AG04449 (cell line): Measurements from ENCODE around the gene RHBG.

Experiments
- CTCF ChIA-PET: fragments of 350-600 bp; formaldehyde crosslinking; extraction: SDS; loops from one replicate; lab custom pipeline; 2021; ENCODE audit warnings: antibody characterized with exemption; lab: Yijun Ruan, JAX
- POLR2A ChIA-PET: fragments of 400-600, 350-600 bp; formaldehyde crosslinking; extraction: SDS; loops from one replicate; lab custom pipeline; 2020; ENCODE audit warnings: antibody characterized with exemption, inconsistent platforms; lab: Yijun Ruan, JAX
- DNase-seq: peaks from one replicate; pipeline ENCODE4 v3.0.0-alpha.2; 2010; ENCODE audit warnings: low read depth, low spot score
- H3K4me3 ChIP-seq: 2 replicates; pipeline ENCODE4 v1.5.1; 2011; ENCODE audit warnings: low read depth, mild to moderate bottlenecking, control low read depth, low read length
- CTCF ChIP-seq: IDR thresholded peaks from one replicate; pipeline ENCODE4 v1.5.1; 2011; ENCODE audit warnings: mild to moderate bottlenecking, moderate library complexity, low read length, control low read depth, inconsistent platforms; ENCODE audit not compliant: insufficient read depth; ENCODE audit errors: missing control alignments

RHBG gene

DNA sequence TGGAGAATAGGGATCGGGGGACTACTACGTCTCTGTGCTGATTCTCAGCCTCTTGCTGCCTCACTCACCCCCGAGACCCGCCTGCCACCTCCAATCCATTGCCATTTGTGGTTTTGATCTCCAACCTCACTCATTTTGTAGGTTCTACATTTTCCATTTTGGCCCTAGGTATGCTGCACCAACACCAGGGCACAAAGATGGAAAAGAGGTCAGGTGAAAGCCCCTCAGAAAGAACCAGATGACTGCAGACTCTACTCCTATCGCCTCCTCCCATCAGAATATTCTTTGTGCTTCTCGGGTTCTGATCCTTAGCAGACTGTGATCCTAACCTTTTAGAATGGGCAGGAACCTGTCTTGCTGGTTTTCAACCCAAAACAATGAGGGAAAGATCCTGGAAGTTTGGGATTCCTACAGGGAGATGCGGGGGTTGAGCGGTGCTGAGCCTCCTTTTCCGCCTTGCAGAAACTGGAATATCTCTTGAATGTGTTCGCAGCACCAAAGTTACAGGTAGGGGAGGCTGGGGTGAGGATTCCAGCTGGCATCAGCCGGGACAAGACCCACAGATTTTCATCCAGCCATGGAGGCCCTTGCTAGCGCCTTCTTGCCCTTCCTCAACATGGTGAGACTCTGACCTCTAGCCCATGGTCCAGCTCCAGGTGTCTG is 53.1 kb downstream of the RHBG start:
- no peak overlapping the region for H3K4me3 ChIP-seq
- no peak for DNase-seq
- POLR2A ChIA-PET, result interaction anchor here (0.5 kb wide), 1 partner anchor 306 kb away, joined by 3 read pairs; no protein-coding TSS in a partner anchor
- TF ChIP-seq CTCF, result no peak
- CTCF ChIA-PET, result interaction anchor here (1.1 to 7.2 kb wide), 3 partner anchors 24 to 43 kb away, joined by 3 to 65 read pairs (median 18); no protein-coding TSS in a partner anchor

DNA sequence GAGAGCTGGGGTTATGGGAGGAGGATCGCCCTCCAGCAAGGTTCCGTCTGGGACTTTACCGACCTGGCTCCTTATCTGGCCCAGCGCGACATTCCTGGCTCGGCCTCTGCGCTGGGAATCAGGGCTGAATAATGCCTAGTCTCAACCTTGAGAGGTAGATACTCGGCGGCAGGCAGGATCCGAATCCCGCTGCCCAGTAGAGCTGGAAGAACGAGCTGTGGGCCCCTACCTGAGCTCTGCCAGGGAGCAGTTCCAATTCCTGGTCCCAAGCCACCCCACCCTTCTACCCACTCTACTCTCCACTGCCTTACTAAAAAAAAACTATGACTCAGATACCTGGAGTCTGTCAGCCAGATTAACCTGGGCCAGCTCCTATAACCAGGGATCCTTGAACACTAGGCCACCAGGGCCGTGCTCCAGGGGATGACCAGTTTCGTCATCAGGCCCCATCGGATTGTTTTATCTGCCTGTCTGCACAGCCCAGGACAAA is 53.6 kb downstream of the RHBG start:
- no peak for TF ChIP-seq CTCF
- no peak overlapping the region for H3K4me3 ChIP-seq
- DNase-seq, result no peak
- POLR2A ChIA-PET, result no interaction called here
- CTCF ChIA-PET, result interaction anchor here (0.9 to 7.2 kb wide), 3 partner anchors 23 to 38 kb away, joined by 3 to 65 read pairs (median 18); no protein-coding TSS in a partner anchor

- CTCF ChIA-PET, result interaction anchor here (0.6 to 7.2 kb wide), 6 partner anchors 9 to 39 kb away, joined by 3 to 65 read pairs (median 5); no protein-coding TSS in a partner anchor
- POLR2A ChIA-PET, result no interaction called here
- TF ChIP-seq CTCF, result no peak
- no peak for DNase-seq
- no peak overlapping the region for H3K4me3 ChIP-seq
Observed at GRCh38 chr1:156423422-156424352, 54.7 kb downstream of the RHBG start.

GRCh38 chr1:156424806-156425432 is 55.9 kb downstream of the RHBG start:
- no peak for TF ChIP-seq CTCF
- ChIA-PET CTCF (interaction anchor here (1.9 to 7.2 kb wide), 3 partner anchors 17 to 40 kb away, joined by 7 to 65 read pairs (median 18); no protein-coding TSS in a partner anchor), POLR2A (no interaction called here)
- no peak for DNase-seq
- H3K4me3 ChIP-seq, result no peak overlapping the region

GRCh38 chr1:156425943-156426342 is 56.9 kb downstream of the RHBG start:
- CTCF ChIA-PET, result interaction anchor here (1.7 to 7.2 kb wide), 3 partner anchors 20 to 41 kb away, joined by 9 to 65 read pairs (median 18); no protein-coding TSS in a partner anchor
- POLR2A ChIA-PET, result no interaction called here
- no peak for TF ChIP-seq CTCF
- no peak overlapping the region for H3K4me3 ChIP-seq
- DNase-seq, result no peak
